GM21526 (cell line): Measurements from ENCODE around the gene MAGI2.
"Not testable (repeated sequence)": the region's sequence is repeated elsewhere in the genome, so short reads cannot be mapped to it uniquely, and the experiment has no call there.

Experiments
- ATAC-seq: cut with Tn5 transposase; IDR thresholded peaks from one replicate; pipeline ENCODE4 v1.9.1; 2021; ENCODE audit warnings: moderate library complexity; ENCODE audit not compliant: unreplicated experiment, low FRiP score

Gene MAGI2

GRCh38 chr7:78983483-78983882 lies 470.0 kb downstream of the MAGI2 start:
- no peak for ATAC-seq

- ATAC-seq, result no peak
These were observed 483.0 kb downstream of the MAGI2 start for GRCh38 chr7:78970440-78970916.

GRCh38 chr7:78968951-78969350 lies 484.5 kb downstream of the MAGI2 start:
- no peak for ATAC-seq

- not testable (repeated sequence) for ATAC-seq
These were observed 485.9 kb downstream of the MAGI2 start for GRCh38 chr7:78967561-78967960.

- no peak for ATAC-seq
These were observed 486.4 kb downstream of the MAGI2 start for GRCh38 chr7:78967046-78967445.

- no peak for ATAC-seq
These were observed 494.0 kb downstream of the MAGI2 start for GRCh38 chr7:78959477-78959876.

GRCh38 chr7:78955329-78955728 lies 498.1 kb downstream of the MAGI2 start:
- no peak for ATAC-seq

- ATAC-seq, result no peak
These were observed 499.6 kb downstream of the MAGI2 start for GRCh38 chr7:78953726-78954363.

- no peak for ATAC-seq
These were observed 500.4 kb downstream of the MAGI2 start for GRCh38 chr7:78953090-78953489.

GRCh38 chr7:78939669-78940068 lies 513.8 kb downstream of the MAGI2 start:
- ATAC-seq, result no peak

GRCh38 chr7:78924581-78924980 lies 528.9 kb downstream of the MAGI2 start:
- no peak for ATAC-seq

GRCh38 chr7:78912781-78913180 lies 540.7 kb downstream of the MAGI2 start:
- no peak for ATAC-seq

- no peak for ATAC-seq
These were observed 546.7 kb downstream of the MAGI2 start for GRCh38 chr7:78906735-78907134.

- ATAC-seq, result no peak
These were observed 548.0 kb downstream of the MAGI2 start for GRCh38 chr7:78905436-78905835.

GRCh38 chr7:78904983-78905382 lies 548.5 kb downstream of the MAGI2 start:
- no peak for ATAC-seq

GRCh38 chr7:78901566-78901965 lies 551.9 kb downstream of the MAGI2 start:
- no peak for ATAC-seq

GRCh38 chr7:78900806-78901205 lies 552.7 kb downstream of the MAGI2 start:
- ATAC-seq, result no peak

GRCh38 chr7:78895393-78895792 lies 558.1 kb downstream of the MAGI2 start:
- ATAC-seq, result no peak

- ATAC-seq, result no peak
These were observed 574.3 kb downstream of the MAGI2 start for GRCh38 chr7:78879206-78879605.

- ATAC-seq, result no peak
These were observed 580.4 kb downstream of the MAGI2 start for GRCh38 chr7:78873117-78873516.

GRCh38 chr7:78864339-78864738 lies 589.1 kb downstream of the MAGI2 start:
- ATAC-seq, result no peak

GRCh38 chr7:78863281-78863680 lies 590.2 kb downstream of the MAGI2 start:
- no peak for ATAC-seq

- no peak for ATAC-seq
These were observed 591.0 kb downstream of the MAGI2 start for GRCh38 chr7:78862411-78862900.
